SK-N-MC (cell line): ENCODE measurements around the gene WASF3.

Experiments
- DNase-seq: peaks from one replicate; pipeline ENCODE4 v3.0.0-alpha.2; 2011; ENCODE audit warnings: low read depth, low spot score
- H3K27ac ChIP-seq: fragments of 200-600 bp; sonication (generic); 2 replicates; pipeline ENCODE4 v1.5.1; 2016; ENCODE audit warnings: mixed run types
- H3K36me3 ChIP-seq: fragments of 200-600 bp; sonication (generic); 2 replicates; pipeline ENCODE4 v1.6.1; 2017; ENCODE audit warnings: antibody characterized with exemption, low read length, mixed read lengths; ENCODE audit not compliant: insufficient read depth
- H3K4me3 ChIP-seq: fragments of 200-600 bp; sonication (generic); 2 replicates; pipeline ENCODE4 v1.5.1; 2016
- H3K9ac ChIP-seq: fragments of 200-600 bp; sonication (generic); 2 replicates; pipeline ENCODE4 v1.8.0; 2017; ENCODE audit warnings: mixed run types, mixed read lengths; ENCODE audit not compliant: insufficient read length
- H3K9me3 ChIP-seq: fragments of 200-600 bp; sonication (generic); 2 replicates; pipeline ENCODE4 v1.6.1; 2017; ENCODE audit warnings: low read depth, mild to moderate bottlenecking, antibody characterized with exemption, low read length, moderate library complexity, mixed read lengths
- EZH2 ChIP-seq: fragments of 200-600 bp; sonication (generic); IDR thresholded peaks from one replicate; pipeline ENCODE4 v1.6.1; 2017; ENCODE audit warnings: antibody characterized with exemption
- FOXP2 ChIP-seq: optimal IDR thresholded peaks from 2 replicates; pipeline ENCODE3; 2011; ENCODE audit warnings: mild to moderate bottlenecking, moderate library complexity; ENCODE audit not compliant: insufficient read depth; ENCODE audit errors: extremely low read length, control extremely low read depth
- POLR2AphosphoS5 ChIP-seq: IDR thresholded peaks from 2 replicates; pipeline ENCODE4 v1.6.1; 2012; ENCODE audit warnings: mild to moderate bottlenecking, low read depth, low read length, borderline replicate concordance

WASF3 gene

DNA sequence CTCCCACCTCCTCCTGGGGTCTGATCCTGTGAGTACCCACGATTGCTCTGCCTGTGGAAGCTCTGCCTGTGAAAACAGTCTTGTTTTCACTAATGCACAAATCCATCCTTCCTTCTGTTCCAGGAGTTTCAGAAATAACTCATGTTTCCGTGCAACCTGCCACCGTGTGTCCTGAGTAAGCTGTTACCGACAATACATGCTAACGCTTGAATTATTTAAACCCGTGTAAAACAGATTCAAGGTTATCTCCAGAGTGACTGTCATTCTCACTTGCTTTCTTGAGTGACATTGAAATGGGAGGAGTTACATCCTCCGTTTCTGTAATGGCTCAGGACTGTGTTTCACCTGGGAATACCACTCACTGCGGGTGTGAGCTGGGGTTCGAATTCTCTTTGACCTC is 178.2 kb downstream of the WASF3 start:
- no peak overlapping the region for H3K4me3 ChIP-seq

More for the DNA sequence above, 178.2 kb downstream of the WASF3 start:
- no peak overlapping the region for H3K9ac ChIP-seq
- H3K36me3 ChIP-seq: no peaks in the 10 kb centered on the region
- H3K9me3 ChIP-seq: no peaks in the 10 kb centered on the region
- TF ChIP-seq POLR2AphosphoS5: no peak
- no peak for TF ChIP-seq EZH2
- no peak for TF ChIP-seq FOXP2
- no peak overlapping the region for H3K27ac ChIP-seq
- no peak for DNase-seq
